Measurements from ENCODE around the gene SZT2.
A peak's percentile ranks its signal among the peaks of the same experiment; 100 is the strongest.

Gene SZT2

GRCh38 chr1:43389326-43390313, at the start of gene SZT2, which contains the start of gene MED8:
Gene SZT2, plus strand, starts transcription at chr1:43389899. Its CDS starts 70 bp downstream, at chr1:43389969.
Gene MED8, minus strand, starts transcription at chr1:43389800. Its CDS starts 36 bp downstream, at chr1:43389764.
- H3K9ac ChIP-seq (ENCODE audit: low read depth, low read length), result peak within 1 kb of the TSS; percentile 58
- peak within 1 kb of the TSS; percentile 89 for H3K4me3 ChIP-seq (ENCODE audit: low read depth, low read length)
- H3K27me3 ChIP-seq (ENCODE audit: control insufficient read depth, insufficient read depth, low read length), result no peaks in the 10 kb centered on the region
- H3K9me3 ChIP-seq (ENCODE audit: control insufficient read depth, insufficient read depth, low read length), result no peaks in the 10 kb centered on the region
- H3K4me1 ChIP-seq (ENCODE audit: control insufficient read depth, insufficient read depth, low read length), result peaks cover 9% of the 10 kb centered on the region
- H3K27ac ChIP-seq (ENCODE audit: low read depth, low read length), result peak within 1 kb of the TSS; percentile 81
- peaks cover 33% of the 10 kb centered on the region for H3K36me3 ChIP-seq (ENCODE audit: control insufficient read depth, insufficient read depth, low read length)

GRCh38 chr1:43340559-43340958, 49.1 kb upstream of the SZT2 start:
- Histone ChIP-seq H3K9me3 (ENCODE audit: control insufficient read depth, insufficient read depth, low read length) (no peaks in the 10 kb centered on the region), H3K27ac (ENCODE audit: low read depth, low read length) (no peak overlapping the region), H3K9ac (ENCODE audit: low read depth, low read length) (no peak overlapping the region), H3K27me3 (ENCODE audit: control insufficient read depth, insufficient read depth, low read length) (no peaks in the 10 kb centered on the region), H3K4me1 (ENCODE audit: control insufficient read depth, insufficient read depth, low read length) (no peaks in the 10 kb centered on the region), H3K4me3 (ENCODE audit: low read depth, low read length) (no peak overlapping the region), H3K36me3 (ENCODE audit: control insufficient read depth, insufficient read depth, low read length) (no peaks in the 10 kb centered on the region)

GRCh38 chr1:43344267-43344850, 45.3 kb upstream of the SZT2 start:
- no peak overlapping the region for H3K4me3 ChIP-seq (ENCODE audit: low read depth, low read length)
- H3K9ac ChIP-seq (ENCODE audit: low read depth, low read length), result no peak overlapping the region
- peaks cover 13% of the 10 kb centered on the region; the same call in 1 of the 2 replicates for H3K4me1 ChIP-seq (ENCODE audit: control insufficient read depth, insufficient read depth, low read length)
- H3K27ac ChIP-seq (ENCODE audit: low read depth, low read length), result no peak overlapping the region
- H3K36me3 ChIP-seq (ENCODE audit: control insufficient read depth, insufficient read depth, low read length), result no peaks in the 10 kb centered on the region
- H3K9me3 ChIP-seq (ENCODE audit: control insufficient read depth, insufficient read depth, low read length), result no peaks in the 10 kb centered on the region
- H3K27me3 ChIP-seq (ENCODE audit: control insufficient read depth, insufficient read depth, low read length), result peaks cover 12% of the 10 kb centered on the region

- H3K27ac ChIP-seq (ENCODE audit: low read depth, low read length), result no peak overlapping the region
- peaks cover 20% of the 10 kb centered on the region for H3K4me1 ChIP-seq (ENCODE audit: control insufficient read depth, insufficient read depth, low read length)
- H3K4me3 ChIP-seq (ENCODE audit: low read depth, low read length), result no peak overlapping the region
These were observed 44.6 kb upstream of the SZT2 start for GRCh38 chr1:43345120-43345519.

GRCh38 chr1:43346636-43347035, 43.1 kb upstream of the SZT2 start:
- H3K27ac ChIP-seq (ENCODE audit: low read depth, low read length), result no peak overlapping the region
- H3K27me3 ChIP-seq (ENCODE audit: control insufficient read depth, insufficient read depth, low read length), result peaks cover 12% of the 10 kb centered on the region
- peaks cover 24% of the 10 kb centered on the region for H3K4me1 ChIP-seq (ENCODE audit: control insufficient read depth, insufficient read depth, low read length)
- H3K36me3 ChIP-seq (ENCODE audit: control insufficient read depth, insufficient read depth, low read length), result no peaks in the 10 kb centered on the region
- no peak overlapping the region for H3K4me3 ChIP-seq (ENCODE audit: low read depth, low read length)
- H3K9me3 ChIP-seq (ENCODE audit: control insufficient read depth, insufficient read depth, low read length), result no peaks in the 10 kb centered on the region
- no peak overlapping the region for H3K9ac ChIP-seq (ENCODE audit: low read depth, low read length)

More at GRCh38 chr1:43345120-43345519, 44.6 kb upstream of the SZT2 start:
- Histone ChIP-seq H3K9me3 (ENCODE audit: control insufficient read depth, insufficient read depth, low read length) (no peaks in the 10 kb centered on the region), H3K27me3 (ENCODE audit: control insufficient read depth, insufficient read depth, low read length) (peaks cover 12% of the 10 kb centered on the region), H3K36me3 (ENCODE audit: control insufficient read depth, insufficient read depth, low read length) (no peaks in the 10 kb centered on the region), H3K9ac (ENCODE audit: low read depth, low read length) (no peak overlapping the region)

GRCh38 chr1:43348343-43348808, 41.3 kb upstream of the SZT2 start:
- peak overlapping the region; percentile 99 for H3K27ac ChIP-seq (ENCODE audit: low read depth, low read length)
- peaks cover 12% of the 10 kb centered on the region for H3K27me3 ChIP-seq (ENCODE audit: control insufficient read depth, insufficient read depth, low read length)
- no peaks in the 10 kb centered on the region for H3K9me3 ChIP-seq (ENCODE audit: control insufficient read depth, insufficient read depth, low read length)
- peak overlapping the region; percentile 69 for H3K4me3 ChIP-seq (ENCODE audit: low read depth, low read length)
- H3K4me1 ChIP-seq (ENCODE audit: control insufficient read depth, insufficient read depth, low read length), result peaks cover 24% of the 10 kb centered on the region
- H3K36me3 ChIP-seq (ENCODE audit: control insufficient read depth, insufficient read depth, low read length), result no peaks in the 10 kb centered on the region
- H3K9ac ChIP-seq (ENCODE audit: low read depth, low read length), result peak overlapping the region; percentile 70

- Histone ChIP-seq H3K27me3 (ENCODE audit: control insufficient read depth, insufficient read depth, low read length) (peaks cover 12% of the 10 kb centered on the region), H3K4me3 (ENCODE audit: low read depth, low read length) (peak overlapping the region; percentile 69), H3K4me1 (ENCODE audit: control insufficient read depth, insufficient read depth, low read length) (peaks cover 24% of the 10 kb centered on the region), H3K36me3 (ENCODE audit: control insufficient read depth, insufficient read depth, low read length) (no peaks in the 10 kb centered on the region), H3K9ac (ENCODE audit: low read depth, low read length) (peak overlapping the region; percentile 84), H3K27ac (ENCODE audit: low read depth, low read length) (peak overlapping the region; percentile 99), H3K9me3 (ENCODE audit: control insufficient read depth, insufficient read depth, low read length) (no peaks in the 10 kb centered on the region)
These were observed 40.7 kb upstream of the SZT2 start for GRCh38 chr1:43348809-43349593.

- Histone ChIP-seq H3K27ac (ENCODE audit: low read depth, low read length) (peak overlapping the region; percentile 99), H3K4me3 (ENCODE audit: low read depth, low read length) (peak overlapping the region; percentile 69), H3K27me3 (ENCODE audit: control insufficient read depth, insufficient read depth, low read length) (peaks cover 12% of the 10 kb centered on the region), H3K36me3 (ENCODE audit: control insufficient read depth, insufficient read depth, low read length) (no peaks in the 10 kb centered on the region), H3K9me3 (ENCODE audit: control insufficient read depth, insufficient read depth, low read length) (no peaks in the 10 kb centered on the region), H3K4me1 (ENCODE audit: control insufficient read depth, insufficient read depth, low read length) (peaks cover 24% of the 10 kb centered on the region), H3K9ac (ENCODE audit: low read depth, low read length) (peak overlapping the region; percentile 84)
These were observed 39.9 kb upstream of the SZT2 start for GRCh38 chr1:43349594-43350306.

GRCh38 chr1:43350976-43351375, 38.7 kb upstream of the SZT2 start:
- no peak overlapping the region for H3K9ac ChIP-seq (ENCODE audit: low read depth, low read length)
- H3K36me3 ChIP-seq (ENCODE audit: control insufficient read depth, insufficient read depth, low read length), result no peaks in the 10 kb centered on the region
- H3K4me1 ChIP-seq (ENCODE audit: control insufficient read depth, insufficient read depth, low read length), result peaks cover 24% of the 10 kb centered on the region
- H3K27ac ChIP-seq (ENCODE audit: low read depth, low read length), result no peak overlapping the region
- H3K27me3 ChIP-seq (ENCODE audit: control insufficient read depth, insufficient read depth, low read length), result peaks cover 12% of the 10 kb centered on the region
- H3K9me3 ChIP-seq (ENCODE audit: control insufficient read depth, insufficient read depth, low read length), result no peaks in the 10 kb centered on the region
- H3K4me3 ChIP-seq (ENCODE audit: low read depth, low read length), result no peak overlapping the region
